Osteocyte (in vitro differentiated cells): ENCODE data around the gene ACMSD. TPM values are rescaled to one million over a fixed set of nuclear protein-coding genes. Genes with fewer than 3 reads are reported as not detected.

Source experiments
- DNase-seq: peaks from one replicate; pipeline ENCODE4 v3.0.0; 2021; ENCODE audit warnings: mixed read lengths; ENCODE audit not compliant: unreplicated experiment; ENCODE audit errors: extremely low spot score
- H3K27ac Mint-ChIP-seq: one replicate; pipeline ENCODE4 v1.8.0; 2021; ENCODE audit warnings: mild to moderate bottlenecking, mixed read lengths; ENCODE audit not compliant: unreplicated experiment
- H3K27me3 Mint-ChIP-seq: one replicate; pipeline ENCODE4 v1.8.0; 2021; ENCODE audit warnings: mixed read lengths; ENCODE audit not compliant: unreplicated experiment
- H3K36me3 Mint-ChIP-seq: one replicate; pipeline ENCODE4 v1.8.0; 2021; ENCODE audit warnings: mixed read lengths; ENCODE audit not compliant: unreplicated experiment
- H3K4me1 Mint-ChIP-seq: one replicate; pipeline ENCODE4 v1.8.0; 2021; ENCODE audit warnings: mixed read lengths; ENCODE audit not compliant: unreplicated experiment
- H3K4me3 Mint-ChIP-seq: one replicate; pipeline ENCODE4 v1.8.0; 2021; ENCODE audit warnings: mild to moderate bottlenecking, moderate library complexity, mixed read lengths; ENCODE audit not compliant: unreplicated experiment
- H3K9me3 Mint-ChIP-seq: one replicate; pipeline ENCODE4 v1.8.0; 2021; ENCODE audit warnings: mixed read lengths; ENCODE audit not compliant: unreplicated experiment
- total RNA-seq: library from RNA; stranded (reverse); gene quantifications from 2 replicates; pipeline ENCODE4 v1.2.1, GENCODE V29; 2021
- TF ChIP-seq, protein P1 (sequence below): fragments of 200-600 bp; sonication (generic); IDR thresholded peaks from 2 replicates; pipeline ENCODE4 v1.5.0; 2021; ENCODE audit warnings: antibody characterized with exemption, mild to moderate bottlenecking, moderate library complexity

ACMSD gene
- total RNA-seq, 1 donor from 2014 or later, result not detected

- Mint-ChIP-seq H3K27me3 (no peaks in the 10 kb centered on the region), H3K27ac (peak overlapping the region; percentile 42), H3K4me3 (no peak overlapping the region), H3K36me3 (peaks cover 11% of the 10 kb centered on the region), H3K4me1 (peaks cover 20% of the 10 kb centered on the region), H3K9me3 (no peaks in the 10 kb centered on the region)
- TF ChIP-seq, protein P1, sequence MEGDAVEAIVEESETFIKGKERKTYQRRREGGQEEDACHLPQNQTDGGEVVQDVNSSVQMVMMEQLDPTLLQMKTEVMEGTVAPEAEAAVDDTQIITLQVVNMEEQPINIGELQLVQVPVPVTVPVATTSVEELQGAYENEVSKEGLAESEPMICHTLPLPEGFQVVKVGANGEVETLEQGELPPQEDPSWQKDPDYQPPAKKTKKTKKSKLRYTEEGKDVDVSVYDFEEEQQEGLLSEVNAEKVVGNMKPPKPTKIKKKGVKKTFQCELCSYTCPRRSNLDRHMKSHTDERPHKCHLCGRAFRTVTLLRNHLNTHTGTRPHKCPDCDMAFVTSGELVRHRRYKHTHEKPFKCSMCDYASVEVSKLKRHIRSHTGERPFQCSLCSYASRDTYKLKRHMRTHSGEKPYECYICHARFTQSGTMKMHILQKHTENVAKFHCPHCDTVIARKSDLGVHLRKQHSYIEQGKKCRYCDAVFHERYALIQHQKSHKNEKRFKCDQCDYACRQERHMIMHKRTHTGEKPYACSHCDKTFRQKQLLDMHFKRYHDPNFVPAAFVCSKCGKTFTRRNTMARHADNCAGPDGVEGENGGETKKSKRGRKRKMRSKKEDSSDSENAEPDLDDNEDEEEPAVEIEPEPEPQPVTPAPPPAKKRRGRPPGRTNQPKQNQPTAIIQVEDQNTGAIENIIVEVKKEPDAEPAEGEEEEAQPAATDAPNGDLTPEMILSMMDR, result no peak
- no peak for DNase-seq
Measured at GRCh38 chr2:134932864-134933526, 94.6 kb downstream of the ACMSD start.

DNA sequence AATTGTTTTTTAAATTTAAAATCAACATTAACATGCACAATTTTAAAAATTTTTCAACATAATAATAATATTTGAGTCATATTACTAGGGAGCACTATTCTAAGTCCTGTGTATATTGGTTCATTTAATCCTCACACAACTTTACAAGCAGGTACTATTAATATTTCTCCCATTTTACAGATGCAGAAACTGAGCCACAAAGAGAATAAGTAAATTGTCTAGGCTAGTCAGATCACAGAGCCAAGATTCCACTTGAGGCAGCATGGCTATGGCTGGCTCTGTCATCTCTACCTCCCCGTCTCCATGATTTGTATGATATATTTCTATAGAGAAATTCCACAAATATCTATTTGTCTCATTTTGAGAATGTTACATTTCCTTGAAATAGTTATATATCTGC is 95.3 kb downstream of the ACMSD start:
- no peak overlapping the region for H3K4me3 Mint-ChIP-seq
- no peaks in the 10 kb centered on the region for H3K27me3 Mint-ChIP-seq
- H3K27ac Mint-ChIP-seq, result no peak overlapping the region
- H3K4me1 Mint-ChIP-seq, result peaks cover 20% of the 10 kb centered on the region
- no peaks in the 10 kb centered on the region for H3K9me3 Mint-ChIP-seq
- TF ChIP-seq, protein P1, result no peak
- DNase-seq, result no peak
- peaks cover 14% of the 10 kb centered on the region for H3K36me3 Mint-ChIP-seq

DNA sequence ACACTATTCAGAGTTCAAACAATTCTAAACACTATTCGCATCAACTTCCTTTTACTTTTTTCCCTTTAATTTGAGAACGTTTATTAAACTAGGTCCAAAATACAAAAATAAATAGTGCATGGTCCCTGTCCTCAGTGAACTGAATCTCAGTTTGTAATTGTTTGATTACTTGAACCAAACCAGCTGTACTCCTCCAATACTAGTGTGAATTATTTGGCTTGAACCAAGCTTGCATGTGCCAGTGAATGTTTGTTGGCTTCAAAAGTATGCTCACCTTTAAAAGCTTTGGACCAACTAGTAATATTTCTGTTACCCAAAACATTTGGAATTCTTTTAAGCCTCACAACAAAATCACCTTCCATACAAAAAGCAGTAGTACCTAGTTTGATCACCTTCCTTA is 95.7 kb downstream of the ACMSD start:
- no peak overlapping the region for H3K27ac Mint-ChIP-seq

DNA sequence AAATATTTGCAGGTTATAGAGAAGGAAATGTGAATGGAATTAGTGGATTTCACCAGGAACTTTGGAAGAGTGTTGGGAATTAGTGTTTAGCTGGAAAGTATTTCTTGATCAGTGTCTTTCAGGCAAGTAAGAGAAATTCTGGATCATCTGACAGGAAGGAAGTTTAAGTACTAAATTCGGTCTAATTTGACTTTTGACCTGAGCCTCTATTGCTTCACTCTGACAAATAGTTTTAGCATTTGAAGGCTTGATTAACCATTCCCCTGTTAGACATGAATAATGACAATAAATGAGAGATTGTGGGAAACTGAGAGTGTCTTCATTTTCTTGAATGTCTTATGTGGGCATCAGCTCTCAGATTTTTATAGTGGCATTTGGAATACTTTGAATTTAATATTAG is 96.2 kb downstream of the ACMSD start:
- DNase-seq, result no peak
- Mint-ChIP-seq H3K4me3 (no peak overlapping the region), H3K4me1 (peaks cover 20% of the 10 kb centered on the region), H3K9me3 (no peaks in the 10 kb centered on the region), H3K36me3 (peaks cover 14% of the 10 kb centered on the region), H3K27me3 (no peaks in the 10 kb centered on the region), H3K27ac (no peak overlapping the region)
- TF ChIP-seq, protein P1, result no peak

More for the DNA sequence above, 95.7 kb downstream of the ACMSD start:
- no peaks in the 10 kb centered on the region for H3K27me3 Mint-ChIP-seq
- H3K4me1 Mint-ChIP-seq, result peaks cover 20% of the 10 kb centered on the region
- H3K9me3 Mint-ChIP-seq, result no peaks in the 10 kb centered on the region
- H3K36me3 Mint-ChIP-seq, result peaks cover 14% of the 10 kb centered on the region
- TF ChIP-seq, protein P1, result no peak
- no peak for DNase-seq
- no peak overlapping the region for H3K4me3 Mint-ChIP-seq

GRCh38 chr2:134936691-134937090 is 98.3 kb downstream of the ACMSD start:
- H3K9me3 Mint-ChIP-seq, result no peaks in the 10 kb centered on the region
- peaks cover 15% of the 10 kb centered on the region for H3K4me1 Mint-ChIP-seq
- DNase-seq, result no peak
- H3K27ac Mint-ChIP-seq, result no peak overlapping the region
- no peaks in the 10 kb centered on the region for H3K27me3 Mint-ChIP-seq
- H3K4me3 Mint-ChIP-seq, result no peak overlapping the region
- peaks cover 14% of the 10 kb centered on the region for H3K36me3 Mint-ChIP-seq
- TF ChIP-seq, protein P1, result no peak
